Upper lobe of left lung (tissue), 4 donors: ENCODE measurements around the gene CNTNAP3B.
"Not testable (repeated sequence)": the region's sequence is repeated elsewhere in the genome, so short reads cannot be mapped to it uniquely, and the experiment has no call there.

Experiments used
- POLR2A ChIP-seq, 4 donors: fragments of 450-650 bp; IDR thresholded peaks; one replicate each; pipeline ENCODE4 v1.5.1; 2016 to 2017; ENCODE audit warnings: antibody characterized with exemption in 4 of 4, mild to moderate bottlenecking in 2 of 4
- POLR2AphosphoS5 ChIP-seq, 2 donors: sonication (generic); formaldehyde crosslinking; IDR thresholded peaks; one replicate each; pipeline ENCODE4 v1.5.1; 2017; ENCODE audit warnings: antibody characterized with exemption in 2 of 2
- TF ChIP-seq, protein P1 (sequence below), 6 experiments: fragments of 450-650 bp in 4 of 6; fragments of 200-600 bp in 2 of 6; sonication (generic) in 2 of 6; IDR thresholded peaks; one replicate each; pipeline ENCODE4 v1.5.1; 2016 to 2019; ENCODE audit warnings: antibody characterized with exemption in 6 of 6

DNA sequence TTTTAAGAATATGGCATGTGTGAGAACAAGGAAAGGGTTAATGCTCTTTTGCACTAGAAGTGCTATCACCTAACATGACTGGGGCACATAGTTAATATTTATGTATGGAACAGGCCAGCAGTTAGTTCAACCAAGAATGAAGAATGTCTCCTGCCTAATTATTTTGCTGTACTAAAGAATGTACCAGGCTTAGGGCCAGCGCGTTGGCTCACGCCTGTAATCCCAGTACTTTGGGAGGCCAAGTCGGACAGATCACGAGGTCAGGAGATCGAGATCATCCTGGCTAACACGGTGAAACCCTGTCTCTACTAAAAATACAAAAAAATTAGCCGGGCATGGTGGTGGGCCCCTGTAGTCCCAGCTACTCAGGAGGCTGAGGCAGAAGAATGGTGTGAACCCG is 114.9 kb downstream of the CNTNAP3B start:
- TF ChIP-seq POLR2A, POLR2AphosphoS5 (IDR thresholded peaks at IDR 0.05): not testable (repeated sequence)
- TF ChIP-seq, protein P1, sequence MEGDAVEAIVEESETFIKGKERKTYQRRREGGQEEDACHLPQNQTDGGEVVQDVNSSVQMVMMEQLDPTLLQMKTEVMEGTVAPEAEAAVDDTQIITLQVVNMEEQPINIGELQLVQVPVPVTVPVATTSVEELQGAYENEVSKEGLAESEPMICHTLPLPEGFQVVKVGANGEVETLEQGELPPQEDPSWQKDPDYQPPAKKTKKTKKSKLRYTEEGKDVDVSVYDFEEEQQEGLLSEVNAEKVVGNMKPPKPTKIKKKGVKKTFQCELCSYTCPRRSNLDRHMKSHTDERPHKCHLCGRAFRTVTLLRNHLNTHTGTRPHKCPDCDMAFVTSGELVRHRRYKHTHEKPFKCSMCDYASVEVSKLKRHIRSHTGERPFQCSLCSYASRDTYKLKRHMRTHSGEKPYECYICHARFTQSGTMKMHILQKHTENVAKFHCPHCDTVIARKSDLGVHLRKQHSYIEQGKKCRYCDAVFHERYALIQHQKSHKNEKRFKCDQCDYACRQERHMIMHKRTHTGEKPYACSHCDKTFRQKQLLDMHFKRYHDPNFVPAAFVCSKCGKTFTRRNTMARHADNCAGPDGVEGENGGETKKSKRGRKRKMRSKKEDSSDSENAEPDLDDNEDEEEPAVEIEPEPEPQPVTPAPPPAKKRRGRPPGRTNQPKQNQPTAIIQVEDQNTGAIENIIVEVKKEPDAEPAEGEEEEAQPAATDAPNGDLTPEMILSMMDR (IDR thresholded peaks at IDR 0.05), result not testable (repeated sequence)
